Kidney epithelial cell (primary cell): ENCODE data around the gene GTF2H1. TPM values are rescaled to one million over a fixed set of nuclear protein-coding genes. Genes with fewer than 3 reads are reported as not detected.

Experiments used
- DNase-seq: peaks from one replicate; pipeline ENCODE4 v3.0.0-alpha.2; 2010; ENCODE audit warnings: low read depth
- H3K27me3 ChIP-seq: 2 replicates; pipeline ENCODE4 v1.6.0; 2011; ENCODE audit warnings: low read length; ENCODE audit not compliant: control insufficient read depth, insufficient read depth
- H3K36me3 ChIP-seq: 2 replicates; pipeline ENCODE4 v1.5.1; 2011; ENCODE audit warnings: low read length; ENCODE audit not compliant: control insufficient read depth, insufficient read depth
- H3K4me3 ChIP-seq: 2 replicates; pipeline ENCODE4 v1.5.1; 2011; ENCODE audit warnings: low read depth, mild to moderate bottlenecking, control low read depth, low read length
- total RNA-seq: library from RNA; depleted of rRNA; stranded (reverse); fragments of >200 nt; gene quantifications from 2 replicates; pipeline ENCODE4 v1.2.3, GENCODE V29; 2015
- TF ChIP-seq, protein P1 (sequence below): IDR thresholded peaks from 2 replicates; pipeline ENCODE4 v1.5.1; 2011; ENCODE audit warnings: mild to moderate bottlenecking, moderate library complexity, low read length, control low read depth, inconsistent platforms; ENCODE audit not compliant: insufficient read depth, poor library complexity, severe bottlenecking

The GTF2H1 gene
- total RNA-seq, 1 donor from 2014 or later: 57.2 TPM

GRCh38 chr11:18379201-18379600 lies 56.8 kb downstream of the GTF2H1 start:
- TF ChIP-seq, protein P1, sequence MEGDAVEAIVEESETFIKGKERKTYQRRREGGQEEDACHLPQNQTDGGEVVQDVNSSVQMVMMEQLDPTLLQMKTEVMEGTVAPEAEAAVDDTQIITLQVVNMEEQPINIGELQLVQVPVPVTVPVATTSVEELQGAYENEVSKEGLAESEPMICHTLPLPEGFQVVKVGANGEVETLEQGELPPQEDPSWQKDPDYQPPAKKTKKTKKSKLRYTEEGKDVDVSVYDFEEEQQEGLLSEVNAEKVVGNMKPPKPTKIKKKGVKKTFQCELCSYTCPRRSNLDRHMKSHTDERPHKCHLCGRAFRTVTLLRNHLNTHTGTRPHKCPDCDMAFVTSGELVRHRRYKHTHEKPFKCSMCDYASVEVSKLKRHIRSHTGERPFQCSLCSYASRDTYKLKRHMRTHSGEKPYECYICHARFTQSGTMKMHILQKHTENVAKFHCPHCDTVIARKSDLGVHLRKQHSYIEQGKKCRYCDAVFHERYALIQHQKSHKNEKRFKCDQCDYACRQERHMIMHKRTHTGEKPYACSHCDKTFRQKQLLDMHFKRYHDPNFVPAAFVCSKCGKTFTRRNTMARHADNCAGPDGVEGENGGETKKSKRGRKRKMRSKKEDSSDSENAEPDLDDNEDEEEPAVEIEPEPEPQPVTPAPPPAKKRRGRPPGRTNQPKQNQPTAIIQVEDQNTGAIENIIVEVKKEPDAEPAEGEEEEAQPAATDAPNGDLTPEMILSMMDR: no peak
- DNase-seq: no peak
- no peak overlapping the region for H3K4me3 ChIP-seq
- no peaks in the 10 kb centered on the region for H3K27me3 ChIP-seq
- H3K36me3 ChIP-seq: no peaks in the 10 kb centered on the region

DNA sequence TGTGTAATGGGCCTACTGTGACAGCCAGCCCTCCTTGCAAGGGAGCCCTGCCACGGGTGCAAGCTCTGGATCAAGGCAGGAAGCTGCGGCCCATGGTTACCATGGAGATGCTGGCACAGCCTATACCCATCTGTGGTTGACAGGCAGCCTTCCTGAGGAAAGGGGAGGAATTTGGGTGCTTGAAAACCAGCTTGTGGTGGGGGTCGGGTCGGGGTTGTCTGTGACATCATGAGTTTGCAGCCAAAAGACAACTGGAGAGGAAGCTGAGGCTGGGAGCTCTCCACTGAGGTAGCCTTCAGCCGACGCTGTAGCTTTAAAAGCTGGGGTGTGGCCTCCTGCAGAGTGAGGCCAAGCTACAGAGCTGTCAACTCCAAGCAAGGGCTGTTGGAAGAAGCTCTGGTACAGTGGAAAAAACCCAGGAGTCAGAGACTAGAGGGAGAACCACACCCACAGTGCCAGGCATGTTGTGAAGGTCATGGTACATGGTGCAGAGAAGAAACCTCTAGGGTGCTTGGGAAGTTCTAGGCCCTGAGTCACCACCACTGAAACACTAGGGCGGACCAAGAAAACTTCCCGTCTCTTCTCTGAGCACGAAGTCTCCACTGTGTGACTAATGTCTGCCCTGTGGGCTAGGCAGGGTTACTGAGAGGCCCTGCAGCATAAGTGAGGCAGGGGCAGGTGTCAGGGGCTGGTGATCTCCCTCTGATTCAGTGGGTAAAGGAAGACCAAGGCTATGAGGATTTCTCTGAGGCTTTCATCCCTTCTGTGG lies 61.2 kb downstream of the GTF2H1 start:
- H3K36me3 ChIP-seq: no peaks in the 10 kb centered on the region
- DNase-seq: peak; percentile 98
- no peaks in the 10 kb centered on the region for H3K27me3 ChIP-seq
- TF ChIP-seq, protein P1: no peak
- H3K4me3 ChIP-seq: no peak overlapping the region

DNA sequence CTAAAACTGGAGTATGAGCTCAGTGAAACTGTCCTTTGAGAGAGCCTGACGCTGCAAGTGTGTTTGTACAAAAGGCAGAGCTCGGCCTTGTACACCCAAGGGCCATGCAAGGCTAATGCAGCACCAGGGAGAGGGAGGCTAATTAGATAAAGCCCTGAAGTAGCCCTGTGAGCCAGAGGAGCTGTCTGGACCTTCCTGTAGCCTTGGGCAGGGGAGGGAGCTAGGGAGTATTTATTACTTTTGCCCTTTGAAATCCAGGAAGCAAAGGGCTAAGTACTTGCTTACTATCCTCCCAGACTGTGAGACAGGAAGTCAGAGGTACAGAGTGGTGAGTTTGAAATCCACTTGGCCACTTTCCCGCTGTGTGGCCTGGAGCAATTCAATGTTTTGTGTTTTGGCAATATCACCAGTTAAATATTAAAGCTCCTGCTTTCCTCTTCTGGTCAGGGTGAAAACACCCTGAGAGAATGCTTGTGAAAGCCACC lies 61.8 kb downstream of the GTF2H1 start:
- DNase-seq: peak; percentile 84
- no peaks in the 10 kb centered on the region for H3K27me3 ChIP-seq
- TF ChIP-seq, protein P1: no peak
- no peaks in the 10 kb centered on the region for H3K36me3 ChIP-seq
- no peak overlapping the region for H3K4me3 ChIP-seq

DNA sequence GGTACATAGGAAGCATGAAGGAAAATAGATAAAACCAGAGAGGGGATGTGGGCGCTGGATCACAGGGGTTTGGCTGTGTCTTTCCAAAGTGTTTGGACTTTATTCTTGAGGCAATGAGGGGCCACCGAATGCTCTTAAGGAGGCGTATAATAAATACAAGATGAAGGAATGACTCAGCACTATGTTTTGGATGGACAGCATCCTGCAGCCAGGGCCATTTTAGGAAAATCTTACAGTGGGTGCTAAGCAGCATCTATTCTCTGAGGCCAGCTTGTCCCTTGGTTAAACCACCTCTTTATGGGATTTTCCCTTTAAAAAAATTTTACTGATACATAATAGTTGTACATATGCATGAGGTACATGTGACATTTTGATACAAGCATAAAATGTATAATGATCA lies 67.7 kb downstream of the GTF2H1 start:
- TF ChIP-seq, protein P1: no peak
- no peak for DNase-seq
- Histone ChIP-seq H3K36me3 (no peaks in the 10 kb centered on the region), H3K27me3 (no peaks in the 10 kb centered on the region), H3K4me3 (no peak overlapping the region)

- Histone ChIP-seq H3K4me3 (no peak overlapping the region), H3K27me3 (no peaks in the 10 kb centered on the region), H3K36me3 (no peaks in the 10 kb centered on the region)
- DNase-seq: no peak
- TF ChIP-seq, protein P1: no peak
Observed at GRCh38 chr11:18392434-18393321, 70.3 kb downstream of the GTF2H1 start.
